A549 (cell line): ENCODE measurements around the gene XRCC6.

Source experiments
- CTCF ChIP-seq: fragments of >200 bp; sonication (Bioruptor Twin); formaldehyde crosslinking; IDR thresholded peaks from 3 replicates; pipeline ENCODE4 v1.5.1; 2016
- EHMT2 ChIP-seq: fragments of 200-600 bp; sonication (generic); IDR thresholded peaks from 2 replicates; pipeline ENCODE4 v1.6.1; 2016; ENCODE audit warnings: antibody characterized with exemption, low read depth, mild to moderate bottlenecking, moderate library complexity
- SMC3 ChIP-seq: fragments of >200 bp; sonication (Bioruptor Twin); formaldehyde crosslinking; IDR thresholded peaks from 3 replicates; pipeline ENCODE4 v1.6.1; 2018; ENCODE audit warnings: inconsistent platforms

GRCh38 chr22:41661088-41661487 is 40.0 kb downstream of the XRCC6 start:
- TF ChIP-seq CTCF (no peak), SMC3 (no peak), EHMT2 (no peak)
